ENCODE results near the gene PLGLB1. TPM values are rescaled to one million over a fixed set of nuclear protein-coding genes. Genes with fewer than 3 reads are reported as not detected.
"Not testable (repeated sequence)": the region's sequence is repeated elsewhere in the genome, so short reads cannot be mapped to it uniquely, and the experiment has no call there.

PLGLB1 gene
- 1 to 10 TPM; 4.4 to 5.7 TPM for total RNA-seq

- not testable (repeated sequence) for H3K27me3 Mint-ChIP-seq (ENCODE audit: low read depth); H3K4me3 Mint-ChIP-seq; H3K36me3 Mint-ChIP-seq (ENCODE audit: insufficient read depth in 2 of 2); H3K27ac Mint-ChIP-seq; ATAC-seq (replicated peaks in 1 of 2); H3K9me3 Mint-ChIP-seq; H3K4me1 Mint-ChIP-seq (ENCODE audit: low read depth); DNase-seq
Observed at GRCh38 chr2:87021744-87022143, at the start of gene PLGLB1. Gene PLGLB1, minus strand, starts transcription at chr2:87021844. Its CDS starts 61 bp downstream, at chr2:87021783.

- H3K27ac Mint-ChIP-seq; H3K9me3 Mint-ChIP-seq; H3K36me3 Mint-ChIP-seq (ENCODE audit: insufficient read depth in 2 of 2); DNase-seq; H3K4me3 Mint-ChIP-seq; ATAC-seq (replicated peaks in 1 of 2); H3K27me3 Mint-ChIP-seq (ENCODE audit: low read depth): not testable (repeated sequence)
- peaks cover 11% of the 10 kb centered on the region for H3K4me1 Mint-ChIP-seq (ENCODE audit: low read depth)
Observed at GRCh38 chr2:87064305-87064704, 42.7 kb upstream of the PLGLB1 start.

- not testable (repeated sequence) for H3K27ac Mint-ChIP-seq; H3K27me3 Mint-ChIP-seq (ENCODE audit: low read depth); ATAC-seq (replicated peaks in 1 of 2); H3K9me3 Mint-ChIP-seq; DNase-seq; H3K36me3 Mint-ChIP-seq (ENCODE audit: insufficient read depth in 2 of 2); H3K4me3 Mint-ChIP-seq
- peaks cover 11% of the 10 kb centered on the region for H3K4me1 Mint-ChIP-seq (ENCODE audit: low read depth)
Observed at GRCh38 chr2:87063431-87063830, 41.8 kb upstream of the PLGLB1 start.

GRCh38 chr2:87061519-87061918, 39.9 kb upstream of the PLGLB1 start:
- not testable (repeated sequence) for ATAC-seq (replicated peaks in 1 of 2)

GRCh38 chr2:87057606-87058005, 36.0 kb upstream of the PLGLB1 start:
- H3K27ac Mint-ChIP-seq; H3K4me1 Mint-ChIP-seq (ENCODE audit: low read depth); H3K9me3 Mint-ChIP-seq; H3K27me3 Mint-ChIP-seq (ENCODE audit: low read depth); DNase-seq; H3K4me3 Mint-ChIP-seq; H3K36me3 Mint-ChIP-seq (ENCODE audit: insufficient read depth in 2 of 2): not testable (repeated sequence)
- peak in 1 of 2 donors; percentile 26 for ATAC-seq (replicated peaks in 1 of 2)

More at GRCh38 chr2:87061519-87061918, 39.9 kb upstream of the PLGLB1 start:
- H3K4me1 Mint-ChIP-seq (ENCODE audit: low read depth); H3K4me3 Mint-ChIP-seq; H3K27ac Mint-ChIP-seq; H3K9me3 Mint-ChIP-seq; DNase-seq; H3K27me3 Mint-ChIP-seq (ENCODE audit: low read depth); H3K36me3 Mint-ChIP-seq (ENCODE audit: insufficient read depth in 2 of 2): not testable (repeated sequence)

- H3K27ac Mint-ChIP-seq; H3K4me3 Mint-ChIP-seq; ATAC-seq (replicated peaks in 1 of 2); H3K9me3 Mint-ChIP-seq; H3K27me3 Mint-ChIP-seq (ENCODE audit: low read depth); DNase-seq; H3K4me1 Mint-ChIP-seq (ENCODE audit: low read depth); H3K36me3 Mint-ChIP-seq (ENCODE audit: insufficient read depth in 2 of 2): not testable (repeated sequence)
Observed at GRCh38 chr2:87056843-87057242, 35.2 kb upstream of the PLGLB1 start.

GRCh38 chr2:87056435-87056834, 34.8 kb upstream of the PLGLB1 start:
- DNase-seq; H3K4me3 Mint-ChIP-seq; H3K27me3 Mint-ChIP-seq (ENCODE audit: low read depth); H3K4me1 Mint-ChIP-seq (ENCODE audit: low read depth); H3K27ac Mint-ChIP-seq; ATAC-seq (replicated peaks in 1 of 2); H3K9me3 Mint-ChIP-seq; H3K36me3 Mint-ChIP-seq (ENCODE audit: insufficient read depth in 2 of 2): not testable (repeated sequence)

GRCh38 chr2:87054375-87054774, 32.7 kb upstream of the PLGLB1 start:
- not testable (repeated sequence) for DNase-seq; H3K4me1 Mint-ChIP-seq (ENCODE audit: low read depth); H3K9me3 Mint-ChIP-seq; H3K27me3 Mint-ChIP-seq (ENCODE audit: low read depth); H3K4me3 Mint-ChIP-seq; H3K36me3 Mint-ChIP-seq (ENCODE audit: insufficient read depth in 2 of 2)
- H3K27ac Mint-ChIP-seq: peak overlapping the region; percentile 62
- peak; percentile 87 to 96 for ATAC-seq (replicated peaks in 1 of 2)

GRCh38 chr2:87041321-87041978, 19.8 kb upstream of the PLGLB1 start:
- peak; percentile 8 to 37 for DNase-seq
- not testable (repeated sequence) for H3K27ac Mint-ChIP-seq; H3K4me3 Mint-ChIP-seq; H3K9me3 Mint-ChIP-seq; H3K4me1 Mint-ChIP-seq (ENCODE audit: low read depth); H3K36me3 Mint-ChIP-seq (ENCODE audit: insufficient read depth in 2 of 2); H3K27me3 Mint-ChIP-seq (ENCODE audit: low read depth)
- peak; percentile 34 to 57 for ATAC-seq (replicated peaks in 1 of 2)

- H3K4me3 Mint-ChIP-seq; ATAC-seq (replicated peaks in 1 of 2); H3K27ac Mint-ChIP-seq; H3K27me3 Mint-ChIP-seq (ENCODE audit: low read depth); DNase-seq; H3K36me3 Mint-ChIP-seq (ENCODE audit: insufficient read depth in 2 of 2); H3K9me3 Mint-ChIP-seq; H3K4me1 Mint-ChIP-seq (ENCODE audit: low read depth): not testable (repeated sequence)
Observed at GRCh38 chr2:87028607-87029006, 7.0 kb upstream of the PLGLB1 start.

- not testable (repeated sequence) for ATAC-seq (replicated peaks in 1 of 2); H3K36me3 Mint-ChIP-seq (ENCODE audit: insufficient read depth in 2 of 2); H3K4me1 Mint-ChIP-seq (ENCODE audit: low read depth); H3K27me3 Mint-ChIP-seq (ENCODE audit: low read depth); DNase-seq; H3K9me3 Mint-ChIP-seq; H3K27ac Mint-ChIP-seq; H3K4me3 Mint-ChIP-seq
Observed at GRCh38 chr2:87026816-87027215, 5.2 kb upstream of the PLGLB1 start.

GRCh38 chr2:87025927-87026326, 4.3 kb upstream of the PLGLB1 start:
- not testable (repeated sequence) for H3K36me3 Mint-ChIP-seq (ENCODE audit: insufficient read depth in 2 of 2); H3K4me3 Mint-ChIP-seq; DNase-seq; H3K9me3 Mint-ChIP-seq; H3K27ac Mint-ChIP-seq; H3K27me3 Mint-ChIP-seq (ENCODE audit: low read depth); H3K4me1 Mint-ChIP-seq (ENCODE audit: low read depth)
- ATAC-seq (replicated peaks in 1 of 2): peak; percentile 33 to 51

- not testable (repeated sequence) for H3K27ac Mint-ChIP-seq; DNase-seq; H3K4me3 Mint-ChIP-seq; ATAC-seq (replicated peaks in 1 of 2); H3K36me3 Mint-ChIP-seq (ENCODE audit: insufficient read depth in 2 of 2); H3K27me3 Mint-ChIP-seq (ENCODE audit: low read depth); H3K4me1 Mint-ChIP-seq (ENCODE audit: low read depth); H3K9me3 Mint-ChIP-seq
Observed at GRCh38 chr2:87023988-87024615, 2.5 kb upstream of the PLGLB1 start.

- H3K4me1 Mint-ChIP-seq (ENCODE audit: low read depth); H3K36me3 Mint-ChIP-seq (ENCODE audit: insufficient read depth in 2 of 2); DNase-seq; H3K9me3 Mint-ChIP-seq; H3K4me3 Mint-ChIP-seq; H3K27me3 Mint-ChIP-seq (ENCODE audit: low read depth); ATAC-seq (replicated peaks in 1 of 2); H3K27ac Mint-ChIP-seq: not testable (repeated sequence)
Observed at GRCh38 chr2:87021043-87021442, 601 bp downstream of the PLGLB1 start.

Measured in activated T-cell treated with anti-CD3 and anti-CD28 coated beads, Interleukin-2, amount 50 U/mL, for 72 hours (primary cell).